SK-N-SH (cell line): ENCODE data around the gene NFAT5. TPM values are rescaled to one million over a fixed set of nuclear protein-coding genes. Genes with fewer than 3 reads are reported as not detected.
A peak's percentile ranks its signal among the peaks of the same experiment; 100 is the strongest.

ENCODE experiments used
- CTCF ChIA-PET: fragments of 300-600, 350-600 bp; formaldehyde crosslinking; extraction: SDS; loops from one replicate; lab custom pipeline; 2021; lab: Yijun Ruan, JAX
- POLR2A ChIA-PET: fragments of 350-600 bp; sonication (Branson Sonifier 250); formaldehyde crosslinking; extraction: SDS; loops from one replicate; lab custom pipeline; 2020; ENCODE audit warnings: antibody characterized with exemption, inconsistent platforms; lab: Yijun Ruan, JAX
- DNase-seq: peaks from one replicate; pipeline ENCODE4 v3.0.0; 2012
- H2AFZ ChIP-seq: fragments of 200-600 bp; sonication (generic); 2 replicates; pipeline ENCODE4 v1.8.1; 2016; ENCODE audit warnings: antibody characterized with exemption, mild to moderate bottlenecking, low read depth
- H3F3A ChIP-seq: fragments of 200-600 bp; sonication (generic); replicated peaks from 2 replicates; pipeline ENCODE3; 2016; ENCODE audit warnings: antibody characterized with exemption, mild to moderate bottlenecking; ENCODE audit not compliant: insufficient read depth
- H3K27ac ChIP-seq, 2 experiments: fragments of 200-500 bp in 1 of 2; fragments of 200-600 bp in 1 of 2; sonication (Bioruptor generic) in 1 of 2; sonication (generic), shearing (Covaris generic) in 1 of 2; 2 replicates each; pipeline versions ENCODE4 v1.5.1 to v1.6.1; 2014 to 2016; ENCODE audit warnings: low read depth in 2 of 2, inconsistent platforms in 1 of 2, low read length in 1 of 2, mild to moderate bottlenecking in 1 of 2, mixed read lengths in 1 of 2
- H3K27me3 ChIP-seq: fragments of 200-600 bp; sonication (generic), shearing (Covaris generic); 2 replicates; pipeline ENCODE4 v1.6.1; 2016; ENCODE audit warnings: mixed run types; ENCODE audit not compliant: insufficient read depth
- H3K36me3 ChIP-seq, 2 experiments: fragments of 200-500 bp in 1 of 2; fragments of 200-600 bp in 1 of 2; sonication (Bioruptor generic) in 1 of 2; sonication (generic) in 1 of 2; replicated peaks in 1 of 2; 2 replicates each; pipeline versions ENCODE3 to v1.5.1; 2014 to 2016; ENCODE audit warnings: low read length in 1 of 2, mild to moderate bottlenecking in 1 of 2; ENCODE audit not compliant: insufficient read depth in 2 of 2, control insufficient read depth in 1 of 2
- H3K4me1 ChIP-seq, 2 experiments: fragments of 200-500 bp in 1 of 2; fragments of 200-600 bp in 1 of 2; sonication (Bioruptor generic) in 1 of 2; sonication (generic), shearing (Covaris generic) in 1 of 2; 2 replicates each; pipeline versions ENCODE4 v1.5.1 to v1.6.1; 2014 to 2016; ENCODE audit warnings: low read depth in 1 of 2, low read length in 1 of 2, mixed run types in 1 of 2; ENCODE audit not compliant: insufficient read depth in 2 of 2, control insufficient read depth in 1 of 2
- H3K4me2 ChIP-seq: fragments of 200-600 bp; sonication (generic), shearing (Covaris generic); 2 replicates; pipeline ENCODE4 v1.6.1; 2017; ENCODE audit warnings: mixed run types
- H3K4me3 ChIP-seq, 2 experiments: fragments of 200-500 bp in 1 of 2; fragments of 200-600 bp in 1 of 2; sonication (Bioruptor generic) in 1 of 2; sonication (generic), shearing (Covaris generic) in 1 of 2; 2 replicates each; pipeline versions ENCODE4 v1.5.1 to v1.8.1; 2014 to 2016; ENCODE audit warnings: low read depth in 2 of 2, inconsistent platforms in 1 of 2, low read length in 1 of 2, mild to moderate bottlenecking in 1 of 2, mixed read lengths in 1 of 2, moderate library complexity in 1 of 2
- H3K79me2 ChIP-seq: fragments of 200-600 bp; sonication (generic); 2 replicates; pipeline ENCODE4 v1.8.1; 2017; ENCODE audit warnings: mild to moderate bottlenecking; ENCODE audit not compliant: insufficient read depth
- H3K9ac ChIP-seq: fragments of 200-600 bp; sonication (generic); 2 replicates; pipeline ENCODE4 v1.6.1; 2017; ENCODE audit warnings: mixed run types
- H3K9me2 ChIP-seq: fragments of 200-600 bp; sonication (generic); 2 replicates; pipeline ENCODE4 v1.6.1; 2017; ENCODE audit warnings: mixed run types
- H3K9me3 ChIP-seq: fragments of 200-600 bp; sonication (generic); 2 replicates; pipeline ENCODE4 v1.6.1; 2017; ENCODE audit warnings: mixed run types, mild to moderate bottlenecking, moderate library complexity
- H4K20me1 ChIP-seq: fragments of 200-600 bp; sonication (generic); 2 replicates; pipeline ENCODE4 v1.6.1; 2017; ENCODE audit warnings: mild to moderate bottlenecking, mixed run types; ENCODE audit not compliant: insufficient read depth
- ELF1 ChIP-seq: IDR thresholded peaks from 2 replicates; pipeline ENCODE4 v1.4.0; 2012
- FOXJ3 ChIP-seq: sonication (generic); formaldehyde crosslinking; IDR thresholded peaks from 2 replicates; pipeline ENCODE4 v1.5.1; 2020; ENCODE audit warnings: mild to moderate bottlenecking, missing genetic modification reagents
- GABPA ChIP-seq: IDR thresholded peaks from 2 replicates; pipeline ENCODE4 v1.4.0; 2012; ENCODE audit warnings: low read depth, mild to moderate bottlenecking
- JUND ChIP-seq: IDR thresholded peaks from 2 replicates; pipeline ENCODE4 v1.4.0; 2012
- MEF2A ChIP-seq: IDR thresholded peaks from 2 replicates; pipeline ENCODE4 v1.4.0; 2012; ENCODE audit warnings: low read depth, borderline replicate concordance
- MXI1 ChIP-seq: IDR thresholded peaks from 2 replicates; pipeline ENCODE4 v1.6.1; 2012; ENCODE audit warnings: mild to moderate bottlenecking, low read depth, low read length, improper control_type of control experiment
- NFIC ChIP-seq: IDR thresholded peaks from 2 replicates; pipeline ENCODE4 v1.4.0; 2012; ENCODE audit warnings: borderline replicate concordance
- NRF1 ChIP-seq: IDR thresholded peaks from 2 replicates; pipeline ENCODE4 v1.6.1; 2012; ENCODE audit warnings: low read depth, mild to moderate bottlenecking, low read length
- POLR2AphosphoS5 ChIP-seq: IDR thresholded peaks from 2 replicates; pipeline ENCODE4 v1.6.1; 2012; ENCODE audit warnings: low read depth, low read length
- RAD21 ChIP-seq: IDR thresholded peaks from 2 replicates; pipeline ENCODE4 v1.6.1; 2012; ENCODE audit warnings: mild to moderate bottlenecking, low read length
- RCOR1 ChIP-seq: fragments of 150-350 bp; IDR thresholded peaks from 2 replicates; pipeline ENCODE4 v1.6.1; 2017; ENCODE audit warnings: antibody characterized with exemption, low read length
- RFX5 ChIP-seq: IDR thresholded peaks from 2 replicates; pipeline ENCODE4 v1.6.1; 2012; ENCODE audit warnings: mild to moderate bottlenecking, improper control_type of control experiment, low read length
- RXRA ChIP-seq: IDR thresholded peaks from 2 replicates; pipeline ENCODE4 v1.4.0; 2012; ENCODE audit warnings: low read depth, mild to moderate bottlenecking, borderline replicate concordance
- SIN3A ChIP-seq: IDR thresholded peaks from 2 replicates; pipeline ENCODE4 v1.6.1; 2012; ENCODE audit warnings: low read depth, mild to moderate bottlenecking, low read length, moderate library complexity, borderline replicate concordance
- SMC3 ChIP-seq: IDR thresholded peaks from 2 replicates; pipeline ENCODE4 v1.6.1; 2012; ENCODE audit warnings: low read depth, low read length, improper control_type of control experiment
- TAF1 ChIP-seq: IDR thresholded peaks from 2 replicates; pipeline ENCODE4 v1.6.1; 2012; ENCODE audit warnings: low read depth, mild to moderate bottlenecking, low read length, moderate library complexity, borderline replicate concordance
- YY1 ChIP-seq: IDR thresholded peaks from 2 replicates; pipeline ENCODE4 v1.4.0; 2012; ENCODE audit warnings: low read depth, mild to moderate bottlenecking
- WGBS: methylation state at CpG from one replicate; pipeline ENCODE4 v1.1.6; 2017; ENCODE audit warnings: low lambda C conversion rate; 5-methylcytosine and 5-hydroxymethylcytosine counted together
- polyA plus RNA-seq, 3 experiments: library from polyadenylated mRNA; depleted of rRNA; stranded (reverse); fragments of >200 nt; gene quantifications; 2 replicates each; pipeline ENCODE4 v1.2.3, GENCODE V29; 2012
- TF ChIP-seq, protein P1 (sequence below): IDR thresholded peaks from 2 replicates; pipeline ENCODE4 v1.4.0; 2012; ENCODE audit warnings: low read depth, borderline replicate concordance
- TF ChIP-seq, protein P2 (sequence below): IDR thresholded peaks from 2 replicates; pipeline ENCODE4; 2012
- TF ChIP-seq, protein P3 (sequence below): fragments of 150-350 bp; IDR thresholded peaks from 2 replicates; pipeline ENCODE4 v1.6.1; 2017; ENCODE audit warnings: antibody characterized with exemption, low read length, low read depth, borderline replicate concordance
- TF ChIP-seq, protein P4 (sequence below): IDR thresholded peaks from 2 replicates; pipeline ENCODE4 v1.4.0; 2012; ENCODE audit warnings: low read depth
- TF ChIP-seq, protein P5 (sequence below): IDR thresholded peaks from 2 replicates; pipeline ENCODE4 v1.6.1; 2012; ENCODE audit warnings: mild to moderate bottlenecking, low read depth, low read length, moderate library complexity

The NFAT5 gene, protein sequence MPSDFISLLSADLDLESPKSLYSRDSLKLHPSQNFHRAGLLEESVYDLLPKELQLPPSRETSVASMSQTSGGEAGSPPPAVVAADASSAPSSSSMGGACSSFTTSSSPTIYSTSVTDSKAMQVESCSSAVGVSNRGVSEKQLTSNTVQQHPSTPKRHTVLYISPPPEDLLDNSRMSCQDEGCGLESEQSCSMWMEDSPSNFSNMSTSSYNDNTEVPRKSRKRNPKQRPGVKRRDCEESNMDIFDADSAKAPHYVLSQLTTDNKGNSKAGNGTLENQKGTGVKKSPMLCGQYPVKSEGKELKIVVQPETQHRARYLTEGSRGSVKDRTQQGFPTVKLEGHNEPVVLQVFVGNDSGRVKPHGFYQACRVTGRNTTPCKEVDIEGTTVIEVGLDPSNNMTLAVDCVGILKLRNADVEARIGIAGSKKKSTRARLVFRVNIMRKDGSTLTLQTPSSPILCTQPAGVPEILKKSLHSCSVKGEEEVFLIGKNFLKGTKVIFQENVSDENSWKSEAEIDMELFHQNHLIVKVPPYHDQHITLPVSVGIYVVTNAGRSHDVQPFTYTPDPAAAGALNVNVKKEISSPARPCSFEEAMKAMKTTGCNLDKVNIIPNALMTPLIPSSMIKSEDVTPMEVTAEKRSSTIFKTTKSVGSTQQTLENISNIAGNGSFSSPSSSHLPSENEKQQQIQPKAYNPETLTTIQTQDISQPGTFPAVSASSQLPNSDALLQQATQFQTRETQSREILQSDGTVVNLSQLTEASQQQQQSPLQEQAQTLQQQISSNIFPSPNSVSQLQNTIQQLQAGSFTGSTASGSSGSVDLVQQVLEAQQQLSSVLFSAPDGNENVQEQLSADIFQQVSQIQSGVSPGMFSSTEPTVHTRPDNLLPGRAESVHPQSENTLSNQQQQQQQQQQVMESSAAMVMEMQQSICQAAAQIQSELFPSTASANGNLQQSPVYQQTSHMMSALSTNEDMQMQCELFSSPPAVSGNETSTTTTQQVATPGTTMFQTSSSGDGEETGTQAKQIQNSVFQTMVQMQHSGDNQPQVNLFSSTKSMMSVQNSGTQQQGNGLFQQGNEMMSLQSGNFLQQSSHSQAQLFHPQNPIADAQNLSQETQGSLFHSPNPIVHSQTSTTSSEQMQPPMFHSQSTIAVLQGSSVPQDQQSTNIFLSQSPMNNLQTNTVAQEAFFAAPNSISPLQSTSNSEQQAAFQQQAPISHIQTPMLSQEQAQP (N-terminal part only)
- polyA plus RNA-seq (2012; rRNA removed) = 7.2 and 11.0 TPM in 2 replicates
- 6.7 and 6.9 TPM in 2 replicates for polyA plus RNA-seq (2012; cell fraction: cytosol; rRNA removed)
- 15.4 and 34.9 TPM in 2 replicates for polyA plus RNA-seq (2012; cell fraction: nucleus; rRNA removed)

DNA sequence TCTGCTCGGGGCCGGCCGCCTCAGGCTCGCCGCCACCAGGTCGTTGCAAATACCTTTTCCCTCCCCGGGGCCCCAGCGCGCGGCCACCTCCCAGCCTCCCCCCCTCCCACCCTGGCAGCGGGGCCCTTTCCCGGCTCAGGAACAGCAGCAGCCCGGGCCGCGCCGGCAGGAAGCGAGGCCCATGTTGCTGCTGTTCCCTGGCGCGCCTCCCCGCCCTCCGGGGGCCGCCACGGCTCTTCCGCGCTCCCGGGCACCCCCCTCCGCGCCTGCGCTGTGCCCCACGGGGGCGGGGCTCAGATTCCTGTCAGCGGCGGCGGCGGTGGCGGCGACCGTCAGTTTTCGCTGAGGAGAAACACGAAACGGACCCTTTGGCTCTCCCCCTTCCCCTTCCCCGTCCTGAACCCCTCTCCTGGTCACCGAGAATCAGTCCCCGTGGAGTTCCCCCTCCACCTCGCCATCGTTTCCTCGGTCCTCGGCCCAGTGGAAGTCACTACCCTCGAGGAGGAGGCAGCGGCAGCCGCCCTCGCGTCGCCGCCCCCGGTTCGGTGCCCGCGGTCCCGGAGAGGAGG, at the start of gene NFAT5:
Gene NFAT5, plus strand, starts transcription at position 296 of the 569 bp plus-strand sequence. CDS start 336 bp downstream, outside the sequence.
- peak within 1 kb of the TSS; percentile 88 to 95 for H3K4me3 ChIP-seq
- POLR2A ChIA-PET = interaction anchor here (0.6 kb wide), 1 partner anchor 13 kb away, joined by 3 read pairs; no protein-coding TSS in a partner anchor
- peaks cover 17% of the 10 kb centered on the region for H3F3A ChIP-seq
- peak within 1 kb of the TSS; percentile 80 for H2AFZ ChIP-seq
- peak within 1 kb of the TSS; percentile 81 for H3K4me2 ChIP-seq
- H3K9me2 ChIP-seq = no peaks in the 10 kb centered on the region
- no peaks in the 10 kb centered on the region for H3K9me3 ChIP-seq
- peaks cover 14 to 21% of the 10 kb centered on the region in 2 experiments for H3K36me3 ChIP-seq
- WGBS = 0% methylated on average over 4 of the region's 60 CpGs
- peaks cover 20% of the 10 kb centered on the region in 2 experiments; a peak in 3 of 4 replicates for H3K4me1 ChIP-seq
- CTCF ChIA-PET = interaction anchor here (1.2 to 1.7 kb wide), 2 partner anchors 157 to 167 kb away, joined by 4 to 7 read pairs; no protein-coding TSS in a partner anchor
- peaks cover 63% of the 10 kb centered on the region for H3K79me2 ChIP-seq
- peak; percentile 94 for DNase-seq
- H3K27ac ChIP-seq = peak within 1 kb of the TSS; percentile 96 to 97
- peaks cover 37% of the 10 kb centered on the region for H4K20me1 ChIP-seq
- H3K9ac ChIP-seq = peak within 1 kb of the TSS; percentile 95
- no peaks in the 10 kb centered on the region for H3K27me3 ChIP-seq
- TF ChIP-seq GABPA (peak; percentile 31; the same call in 1 of the 2 replicates), MEF2A (peak; percentile 24; the same call in 1 of the 2 replicates), POLR2AphosphoS5 (peak; percentile 73; the same call in 1 of the 2 replicates), FOXJ3 (CRISPR knock-in tag) (no peak), ELF1 (peak; percentile 53), YY1 (no peak), RFX5 (no peak), RAD21 (peak; percentile 0; the same call in 1 of the 2 replicates), SIN3A (peak; percentile 94), RCOR1 (no peak), NRF1 (peak; percentile 76), SMC3 (no peak), JUND (peak; percentile 78), TAF1 (peak; percentile 97), NFIC (no peak), MXI1 (peak; percentile 80; the same call in 1 of the 2 replicates), RXRA (no peak)
- TF ChIP-seq, protein P1, sequence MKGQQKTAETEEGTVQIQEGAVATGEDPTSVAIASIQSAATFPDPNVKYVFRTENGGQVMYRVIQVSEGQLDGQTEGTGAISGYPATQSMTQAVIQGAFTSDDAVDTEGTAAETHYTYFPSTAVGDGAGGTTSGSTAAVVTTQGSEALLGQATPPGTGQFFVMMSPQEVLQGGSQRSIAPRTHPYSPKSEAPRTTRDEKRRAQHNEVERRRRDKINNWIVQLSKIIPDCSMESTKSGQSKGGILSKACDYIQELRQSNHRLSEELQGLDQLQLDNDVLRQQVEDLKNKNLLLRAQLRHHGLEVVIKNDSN = no peak
- TF ChIP-seq, protein P2, sequence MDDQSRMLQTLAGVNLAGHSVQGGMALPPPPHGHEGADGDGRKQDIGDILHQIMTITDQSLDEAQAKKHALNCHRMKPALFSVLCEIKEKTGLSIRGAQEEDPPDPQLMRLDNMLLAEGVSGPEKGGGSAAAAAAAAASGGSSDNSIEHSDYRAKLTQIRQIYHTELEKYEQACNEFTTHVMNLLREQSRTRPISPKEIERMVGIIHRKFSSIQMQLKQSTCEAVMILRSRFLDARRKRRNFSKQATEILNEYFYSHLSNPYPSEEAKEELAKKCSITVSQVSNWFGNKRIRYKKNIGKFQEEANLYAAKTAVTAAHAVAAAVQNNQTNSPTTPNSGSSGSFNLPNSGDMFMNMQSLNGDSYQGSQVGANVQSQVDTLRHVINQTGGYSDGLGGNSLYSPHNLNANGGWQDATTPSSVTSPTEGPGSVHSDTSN = peak; percentile 60
- TF ChIP-seq, protein P3, sequence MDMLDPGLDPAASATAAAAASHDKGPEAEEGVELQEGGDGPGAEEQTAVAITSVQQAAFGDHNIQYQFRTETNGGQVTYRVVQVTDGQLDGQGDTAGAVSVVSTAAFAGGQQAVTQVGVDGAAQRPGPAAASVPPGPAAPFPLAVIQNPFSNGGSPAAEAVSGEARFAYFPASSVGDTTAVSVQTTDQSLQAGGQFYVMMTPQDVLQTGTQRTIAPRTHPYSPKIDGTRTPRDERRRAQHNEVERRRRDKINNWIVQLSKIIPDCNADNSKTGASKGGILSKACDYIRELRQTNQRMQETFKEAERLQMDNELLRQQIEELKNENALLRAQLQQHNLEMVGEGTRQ = no peak
- TF ChIP-seq, protein P4, sequence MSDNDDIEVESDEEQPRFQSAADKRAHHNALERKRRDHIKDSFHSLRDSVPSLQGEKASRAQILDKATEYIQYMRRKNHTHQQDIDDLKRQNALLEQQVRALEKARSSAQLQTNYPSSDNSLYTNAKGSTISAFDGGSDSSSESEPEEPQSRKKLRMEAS = peak; percentile 82
- TF ChIP-seq, protein P5, sequence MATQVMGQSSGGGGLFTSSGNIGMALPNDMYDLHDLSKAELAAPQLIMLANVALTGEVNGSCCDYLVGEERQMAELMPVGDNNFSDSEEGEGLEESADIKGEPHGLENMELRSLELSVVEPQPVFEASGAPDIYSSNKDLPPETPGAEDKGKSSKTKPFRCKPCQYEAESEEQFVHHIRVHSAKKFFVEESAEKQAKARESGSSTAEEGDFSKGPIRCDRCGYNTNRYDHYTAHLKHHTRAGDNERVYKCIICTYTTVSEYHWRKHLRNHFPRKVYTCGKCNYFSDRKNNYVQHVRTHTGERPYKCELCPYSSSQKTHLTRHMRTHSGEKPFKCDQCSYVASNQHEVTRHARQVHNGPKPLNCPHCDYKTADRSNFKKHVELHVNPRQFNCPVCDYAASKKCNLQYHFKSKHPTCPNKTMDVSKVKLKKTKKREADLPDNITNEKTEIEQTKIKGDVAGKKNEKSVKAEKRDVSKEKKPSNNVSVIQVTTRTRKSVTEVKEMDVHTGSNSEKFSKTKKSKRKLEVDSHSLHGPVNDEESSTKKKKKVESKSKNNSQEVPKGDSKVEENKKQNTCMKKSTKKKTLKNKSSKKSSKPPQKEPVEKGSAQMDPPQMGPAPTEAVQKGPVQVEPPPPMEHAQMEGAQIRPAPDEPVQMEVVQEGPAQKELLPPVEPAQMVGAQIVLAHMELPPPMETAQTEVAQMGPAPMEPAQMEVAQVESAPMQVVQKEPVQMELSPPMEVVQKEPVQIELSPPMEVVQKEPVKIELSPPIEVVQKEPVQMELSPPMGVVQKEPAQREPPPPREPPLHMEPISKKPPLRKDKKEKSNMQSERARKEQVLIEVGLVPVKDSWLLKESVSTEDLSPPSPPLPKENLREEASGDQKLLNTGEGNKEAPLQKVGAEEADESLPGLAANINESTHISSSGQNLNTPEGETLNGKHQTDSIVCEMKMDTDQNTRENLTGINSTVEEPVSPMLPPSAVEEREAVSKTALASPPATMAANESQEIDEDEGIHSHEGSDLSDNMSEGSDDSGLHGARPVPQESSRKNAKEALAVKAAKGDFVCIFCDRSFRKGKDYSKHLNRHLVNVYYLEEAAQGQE = no peak
